Stimulated activated CD8-positive, alpha-beta memory T cell treated with anti-CD3 and anti-CD28 coated beads, Interleukin-7, amount 100 ng/mL, for 1 hour (primary cell): ENCODE data around the gene RANGRF.

Experiments
- DNase-seq, 2 donors: peaks; one replicate each; pipeline ENCODE4 v3.0.0-alpha.2; 2020; ENCODE audit warnings: low read depth in 2 of 2

The RANGRF gene

GRCh38 chr17:8273884-8274444, 14.5 kb upstream of the RANGRF start:
- no peak for DNase-seq

- DNase-seq, result no peak
Observed at GRCh38 chr17:8274816-8275215, 13.7 kb upstream of the RANGRF start.

GRCh38 chr17:8275421-8276290, 12.8 kb upstream of the RANGRF start:
- no peak for DNase-seq

DNA sequence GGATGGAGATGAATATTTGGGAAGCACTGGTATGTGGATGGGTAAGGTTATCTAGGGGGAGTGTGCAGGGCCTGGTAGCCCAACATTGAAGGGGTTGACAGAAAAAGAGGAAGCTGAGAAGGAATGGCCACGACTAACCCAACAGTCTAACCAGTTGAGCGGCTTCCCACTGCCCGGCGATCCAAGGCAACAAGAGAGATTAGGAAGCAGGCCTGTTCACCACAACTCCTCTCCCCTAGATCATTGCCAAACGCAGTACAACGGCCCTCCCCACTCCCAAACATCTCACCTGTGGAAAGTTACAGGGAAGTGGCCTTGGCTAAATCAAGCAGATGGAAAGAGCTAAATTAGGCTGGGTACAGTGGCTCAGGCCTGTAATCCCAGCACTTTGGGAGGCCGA, 11.2 kb upstream of the RANGRF start:
- no peak for DNase-seq

DNA sequence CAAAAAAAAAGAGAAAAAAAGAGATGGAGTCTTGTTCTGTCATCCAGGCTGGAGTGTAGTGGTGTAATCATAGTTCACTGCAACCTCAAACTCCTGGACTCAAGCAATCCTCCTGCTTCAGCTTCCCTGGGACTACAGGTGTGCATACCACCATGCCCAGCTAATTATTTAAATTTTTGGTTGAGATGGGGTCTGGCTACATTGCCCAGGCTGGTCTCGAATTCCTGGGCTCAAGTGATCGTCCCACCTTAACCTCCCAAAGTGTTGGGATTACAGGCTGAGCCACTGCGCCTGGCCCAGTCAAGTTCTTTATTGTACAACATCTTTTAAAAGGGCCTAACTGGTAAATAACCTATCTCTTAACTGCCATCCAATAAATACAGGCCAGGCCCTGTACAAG, 6.1 kb upstream of the RANGRF start:
- no peak for DNase-seq

GRCh38 chr17:8283356-8283755, 5.1 kb upstream of the RANGRF start:
- DNase-seq, result no peak

- DNase-seq, result no peak
Observed at GRCh38 chr17:8284126-8284525, 4.3 kb upstream of the RANGRF start.

DNA sequence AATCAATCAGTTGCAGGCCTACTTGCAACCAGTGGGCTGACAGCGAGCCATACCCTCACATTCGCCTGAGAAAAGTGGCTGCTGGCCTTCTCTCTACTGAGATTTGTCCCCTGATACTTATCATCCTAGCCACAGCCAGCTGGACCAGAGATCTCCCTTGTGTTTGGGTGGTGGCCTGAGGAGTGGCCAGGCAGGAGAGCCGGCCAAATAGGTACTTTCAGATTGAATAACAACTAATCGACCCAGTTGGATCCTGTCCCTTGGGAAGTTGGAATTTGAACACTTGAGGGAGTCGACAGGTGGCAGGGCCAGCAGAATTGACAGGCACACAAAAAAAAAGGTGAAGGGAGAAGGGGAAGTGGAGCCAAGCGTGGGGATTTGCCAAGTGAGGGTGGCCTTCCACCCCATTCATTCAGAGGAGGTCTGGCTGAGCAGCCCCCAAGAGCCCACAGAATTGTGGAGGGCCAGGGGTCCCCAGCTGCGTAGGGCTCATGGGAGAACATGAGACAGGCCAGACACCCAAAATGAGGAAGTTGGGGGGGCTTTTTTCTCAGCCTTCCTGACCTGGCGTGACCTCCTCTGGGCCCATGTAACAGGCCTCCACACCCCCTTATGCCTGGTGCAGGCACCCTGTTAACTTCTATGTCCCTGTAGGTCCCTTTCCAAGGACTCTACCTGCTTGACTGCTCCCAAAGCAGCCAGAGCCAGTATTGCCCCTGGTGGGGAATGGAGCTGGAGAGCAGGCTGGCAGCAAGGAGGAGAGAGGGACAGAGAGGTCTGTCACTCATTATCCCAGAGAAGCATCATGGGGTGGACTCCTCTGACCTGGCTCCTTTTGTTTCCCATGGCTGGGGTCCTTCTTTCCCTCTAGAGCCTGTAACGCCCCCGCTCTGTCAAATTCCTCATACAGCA, 2.9 kb upstream of the RANGRF start:
- DNase-seq, result no peak

- DNase-seq, result no peak
Observed at GRCh38 chr17:8287651-8288335, 677 bp upstream of the RANGRF start.

DNA sequence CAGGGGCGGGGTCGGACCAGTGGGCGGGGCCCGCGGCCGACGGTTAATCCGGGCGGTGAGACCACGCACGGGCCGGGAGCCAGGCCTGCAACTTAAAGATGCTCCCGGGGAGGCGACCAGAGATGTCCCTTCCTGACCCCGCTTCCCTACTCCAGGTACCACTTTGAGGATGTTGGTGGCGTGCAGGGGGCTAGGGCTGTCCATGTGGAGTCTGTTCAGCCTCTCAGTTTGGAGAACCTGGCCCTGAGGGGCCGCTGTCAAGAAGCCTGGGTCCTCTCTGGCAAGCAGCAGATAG, 580 bp downstream of the RANGRF start:
- no peak for DNase-seq

DNA sequence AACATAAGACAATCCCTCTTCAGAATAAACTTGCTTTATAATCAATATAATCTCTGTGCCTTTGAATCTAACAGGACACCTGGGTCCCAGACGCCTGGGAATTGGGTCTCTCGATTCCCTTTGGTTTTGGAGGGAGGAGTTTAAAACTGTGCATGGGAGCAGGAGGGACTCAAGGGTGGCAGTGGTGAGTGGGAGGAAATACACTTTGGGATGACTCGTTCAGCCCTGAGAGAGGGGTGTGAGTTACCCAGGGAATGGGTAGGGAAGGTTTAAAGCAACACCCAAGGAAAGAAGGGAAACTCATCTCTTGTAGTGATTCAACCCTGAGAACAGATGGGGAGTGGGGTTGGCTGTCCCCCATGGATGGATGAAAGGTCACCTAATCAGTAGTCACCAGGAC, 1.6 kb downstream of the RANGRF start:
- DNase-seq, result no peak

DNA sequence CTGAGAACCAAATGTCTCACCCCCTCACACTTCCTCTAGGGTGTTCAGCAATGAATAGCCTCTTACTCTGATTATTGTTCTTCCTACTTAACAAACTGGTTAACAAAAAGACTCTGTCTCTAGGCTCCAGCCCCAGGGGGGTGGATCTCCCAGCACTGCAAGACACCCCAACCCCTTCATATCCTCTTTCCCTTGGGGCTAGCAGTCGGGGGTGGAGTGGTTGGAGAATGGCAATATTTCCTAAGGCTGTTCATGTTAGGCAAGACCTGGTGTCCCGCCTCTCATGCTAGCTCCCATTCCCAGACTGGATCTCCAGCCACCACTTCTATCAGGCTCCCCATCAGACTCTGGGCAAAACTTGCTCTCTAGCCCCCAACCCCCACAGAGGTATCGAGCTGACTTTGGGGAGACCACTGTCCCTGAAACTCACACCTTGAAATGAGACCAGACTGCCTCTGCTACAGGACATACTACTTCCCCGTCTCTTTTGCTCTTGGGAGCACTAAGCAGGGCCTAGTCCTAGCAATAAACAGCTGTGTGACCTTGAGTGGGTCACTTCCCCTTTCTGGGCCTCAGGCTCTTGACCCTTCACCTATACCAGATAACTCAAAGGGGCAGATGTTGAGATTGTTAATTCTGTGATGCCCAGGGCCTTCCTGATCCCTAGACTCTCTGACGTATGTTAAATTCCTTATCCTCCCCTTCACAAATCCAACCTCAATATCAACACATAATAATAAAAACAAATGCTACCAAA, 4.3 kb downstream of the RANGRF start:
- DNase-seq, result no peak

- no peak for DNase-seq
Observed at GRCh38 chr17:8294361-8294760, 5.9 kb downstream of the RANGRF start.

- no peak for DNase-seq
Observed at GRCh38 chr17:8294814-8295316, 6.4 kb downstream of the RANGRF start.

DNA sequence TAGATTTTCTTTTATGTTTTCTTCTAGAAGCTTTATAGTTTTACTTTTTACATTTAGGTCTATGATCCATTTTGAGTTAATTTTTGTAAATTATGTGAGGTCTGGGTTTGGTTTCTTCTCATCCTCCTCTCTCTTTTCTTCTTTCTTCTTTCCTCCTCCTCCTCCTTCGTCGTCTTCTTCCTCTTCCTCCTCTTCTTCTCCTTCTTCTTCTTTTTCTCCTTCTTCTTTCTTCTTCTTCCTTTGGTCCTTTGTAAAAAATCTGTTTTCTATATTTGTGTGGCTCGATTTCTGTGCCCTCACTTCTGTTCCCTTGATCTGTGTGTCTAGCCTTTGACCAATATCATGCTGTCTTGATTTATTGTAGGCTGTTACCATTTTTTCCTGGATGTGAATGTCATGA, 11.8 kb downstream of the RANGRF start:
- no peak for DNase-seq

GRCh38 chr17:8300627-8301242, 12.3 kb downstream of the RANGRF start:
- DNase-seq, result peak; percentile 4 to 25

GRCh38 chr17:8310601-8311123, 22.2 kb downstream of the RANGRF start:
- no peak for DNase-seq

- no peak for DNase-seq
Observed at GRCh38 chr17:8311131-8311790, 22.8 kb downstream of the RANGRF start.

DNA sequence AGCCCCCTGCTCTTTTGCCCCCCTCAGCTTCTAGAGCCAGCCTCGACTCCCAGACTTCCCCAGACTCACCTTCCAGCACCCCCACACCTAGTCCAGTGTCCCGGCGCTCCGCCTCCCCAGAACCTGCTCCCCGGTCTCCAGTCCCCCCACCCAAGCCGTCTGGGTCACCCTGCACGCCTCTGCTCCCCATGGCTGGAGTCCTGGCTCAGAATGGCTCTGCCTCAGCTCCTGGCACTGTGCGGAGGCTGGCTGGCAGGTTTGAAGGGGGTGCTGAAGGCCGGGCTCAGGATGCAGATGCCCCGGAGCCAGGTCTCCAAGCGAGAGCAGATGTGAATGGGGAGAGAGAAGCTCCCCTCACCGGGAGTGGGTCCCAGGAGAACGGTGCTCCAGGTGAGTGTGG, 23.8 kb downstream of the RANGRF start:
- DNase-seq, result no peak
